OCI-LY1 (cell line): ENCODE results near the gene ONECUT3.
"Not testable (repeated sequence)": the region's sequence is repeated elsewhere in the genome, so short reads cannot be mapped to it uniquely, and the experiment has no call there.

ENCODE experiments used
- H2AFZ ChIP-seq: fragments of 200-600 bp; sonication (generic), shearing (Covaris generic); 2 replicates; pipeline ENCODE4 v1.6.0; 2014; ENCODE audit warnings: antibody characterized with exemption, mild to moderate bottlenecking, low read length
- H3F3A ChIP-seq: fragments of 200-600 bp; sonication (generic), shearing (Covaris generic); 2 replicates; pipeline ENCODE4 v1.6.0; 2014; ENCODE audit warnings: mild to moderate bottlenecking, antibody characterized with exemption, low read length, moderate library complexity; ENCODE audit not compliant: insufficient read depth
- H3K27ac ChIP-seq: fragments of 200-600 bp; sonication (generic); 2 replicates; pipeline ENCODE4 v1.5.1; 2014; ENCODE audit warnings: low read length, mixed run types, mild to moderate bottlenecking, low read depth; ENCODE audit not compliant: poor library complexity, severe bottlenecking
- H3K27me3 ChIP-seq: fragments of 200-600 bp; sonication (generic); 2 replicates; pipeline ENCODE4 v1.6.0; 2014; ENCODE audit warnings: antibody characterized with exemption, mild to moderate bottlenecking, low read length, moderate library complexity; ENCODE audit not compliant: insufficient read depth
- H3K36me3 ChIP-seq: fragments of 200-600 bp; sonication (generic); 2 replicates; pipeline ENCODE4 v1.6.1; 2014; ENCODE audit warnings: mild to moderate bottlenecking, antibody characterized with exemption, low read length, moderate library complexity, mixed read lengths; ENCODE audit not compliant: insufficient read depth
- H3K4me1 ChIP-seq: fragments of 200-600 bp; sonication (generic); 2 replicates; pipeline ENCODE4 v1.5.1; 2014; ENCODE audit warnings: mild to moderate bottlenecking, low read length, moderate library complexity; ENCODE audit not compliant: insufficient read depth, severe bottlenecking
- H3K4me2 ChIP-seq: fragments of 200-600 bp; sonication (generic), shearing (Covaris generic); 2 replicates; pipeline ENCODE4 v1.6.1; 2014; ENCODE audit warnings: low read length
- H3K4me3 ChIP-seq: fragments of 200-600 bp; sonication (generic); 2 replicates; pipeline ENCODE4 v1.5.1; 2014; ENCODE audit warnings: low read length, low read depth, mild to moderate bottlenecking, mixed read lengths; ENCODE audit not compliant: poor library complexity, severe bottlenecking
- H3K79me2 ChIP-seq: fragments of 200-600 bp; shearing (Covaris generic); 2 replicates; pipeline ENCODE4 v1.6.1; 2016; ENCODE audit warnings: mixed run types, low read length, mixed read lengths; ENCODE audit not compliant: insufficient read depth
- H3K9ac ChIP-seq: fragments of 200-600 bp; sonication (generic), shearing (Covaris generic); 2 replicates; pipeline ENCODE4 v1.6.1; 2014; ENCODE audit warnings: mild to moderate bottlenecking, low read length, mixed read lengths
- H3K9me2 ChIP-seq: fragments of 200-600 bp; sonication (generic), shearing (Covaris generic); 2 replicates; pipeline ENCODE4 v1.6.1; 2014; ENCODE audit warnings: low read depth, mild to moderate bottlenecking, low read length, mixed read lengths
- H3K9me3 ChIP-seq: fragments of 200-600 bp; shearing (Covaris generic); 2 replicates; pipeline ENCODE4 v1.6.1; 2014; ENCODE audit warnings: low read length, mixed read lengths
- H4K20me1 ChIP-seq: fragments of 200-600 bp; sonication (generic), shearing (Covaris generic); 2 replicates; pipeline ENCODE4 v1.6.0; 2016; ENCODE audit warnings: mild to moderate bottlenecking, low read length; ENCODE audit not compliant: insufficient read depth
- EZH2 ChIP-seq: fragments of 200-600 bp; sonication (generic), shearing (Covaris generic); IDR thresholded peaks from 2 replicates; pipeline ENCODE4 v1.8.0; 2017; ENCODE audit warnings: borderline replicate concordance, mixed run types, mild to moderate bottlenecking, antibody characterized with exemption, low read length, moderate library complexity, mixed read lengths
- TF ChIP-seq, protein P1 (sequence below): fragments of 200-600 bp; sonication (generic), shearing (Covaris generic); IDR thresholded peaks from 2 replicates; pipeline ENCODE4 v1.5.1; 2017; ENCODE audit warnings: mild to moderate bottlenecking, antibody characterized with exemption, low read length, moderate library complexity, mixed read lengths

The ONECUT3 gene

GRCh38 chr19:1760020-1760419 is 6.7 kb downstream of the ONECUT3 start:
- Histone ChIP-seq H3K9me3 (no peaks in the 10 kb centered on the region), H3K27me3 (0 out of 2 replicates have a peak, but pooled peaks cover 4% of the 10 kb centered on the region)
- no peak for TF ChIP-seq EZH2
- TF ChIP-seq, protein P1, sequence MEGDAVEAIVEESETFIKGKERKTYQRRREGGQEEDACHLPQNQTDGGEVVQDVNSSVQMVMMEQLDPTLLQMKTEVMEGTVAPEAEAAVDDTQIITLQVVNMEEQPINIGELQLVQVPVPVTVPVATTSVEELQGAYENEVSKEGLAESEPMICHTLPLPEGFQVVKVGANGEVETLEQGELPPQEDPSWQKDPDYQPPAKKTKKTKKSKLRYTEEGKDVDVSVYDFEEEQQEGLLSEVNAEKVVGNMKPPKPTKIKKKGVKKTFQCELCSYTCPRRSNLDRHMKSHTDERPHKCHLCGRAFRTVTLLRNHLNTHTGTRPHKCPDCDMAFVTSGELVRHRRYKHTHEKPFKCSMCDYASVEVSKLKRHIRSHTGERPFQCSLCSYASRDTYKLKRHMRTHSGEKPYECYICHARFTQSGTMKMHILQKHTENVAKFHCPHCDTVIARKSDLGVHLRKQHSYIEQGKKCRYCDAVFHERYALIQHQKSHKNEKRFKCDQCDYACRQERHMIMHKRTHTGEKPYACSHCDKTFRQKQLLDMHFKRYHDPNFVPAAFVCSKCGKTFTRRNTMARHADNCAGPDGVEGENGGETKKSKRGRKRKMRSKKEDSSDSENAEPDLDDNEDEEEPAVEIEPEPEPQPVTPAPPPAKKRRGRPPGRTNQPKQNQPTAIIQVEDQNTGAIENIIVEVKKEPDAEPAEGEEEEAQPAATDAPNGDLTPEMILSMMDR = no peak

DNA sequence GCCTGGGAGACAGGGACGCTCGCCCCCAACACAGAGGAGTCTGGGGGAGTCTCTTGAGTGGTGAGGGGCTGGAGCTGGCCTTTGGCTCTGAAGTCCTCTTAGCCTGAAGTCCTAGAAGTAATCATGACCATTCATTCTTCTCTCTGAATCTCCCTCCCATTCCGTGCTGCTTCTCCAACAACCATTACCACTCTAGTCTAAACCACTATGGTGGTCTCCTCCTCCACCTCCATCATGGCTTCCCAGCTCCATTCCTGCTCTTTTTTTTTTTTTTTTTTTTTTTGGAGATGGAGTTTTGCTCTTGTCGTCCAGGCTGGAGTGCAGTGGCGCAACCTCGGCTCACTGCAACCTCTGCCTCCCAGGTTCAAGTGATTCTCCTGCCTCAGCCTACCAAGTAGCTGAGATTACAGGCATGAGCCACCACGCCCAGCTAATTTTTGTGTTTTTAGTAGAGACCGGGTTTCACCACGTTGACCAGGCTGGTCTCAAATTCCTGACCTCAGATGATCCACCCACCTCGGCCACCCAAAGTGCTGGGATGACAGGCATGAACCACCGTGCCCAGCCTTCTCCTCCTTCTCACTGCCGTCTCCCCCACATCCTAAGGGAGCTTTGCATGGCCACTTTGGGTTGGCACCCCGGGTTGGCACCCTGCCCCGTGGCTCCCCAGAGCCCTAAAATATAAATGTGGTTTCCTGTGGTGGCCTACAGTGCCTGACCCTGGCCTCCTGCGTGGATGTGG is 7.7 kb downstream of the ONECUT3 start:
- not testable (repeated sequence) for H3K27ac ChIP-seq, H3K9me2 ChIP-seq, H3F3A ChIP-seq, H3K27me3 ChIP-seq, H3K4me1 ChIP-seq, H3K9me3 ChIP-seq, H3K36me3 ChIP-seq, H3K4me2 ChIP-seq, H3K4me3 ChIP-seq, H2AFZ ChIP-seq, H4K20me1 ChIP-seq, H3K9ac ChIP-seq, H3K79me2 ChIP-seq

More at GRCh38 chr19:1760020-1760419, 6.7 kb downstream of the ONECUT3 start:
- H3K36me3 ChIP-seq = no peaks in the 10 kb centered on the region
- no peaks in the 10 kb centered on the region for H3K79me2 ChIP-seq
- no peak overlapping the region for H3K4me3 ChIP-seq
- no peak overlapping the region for H2AFZ ChIP-seq
- H3K4me1 ChIP-seq = no peaks in the 10 kb centered on the region
- no peak overlapping the region for H3K27ac ChIP-seq
- H3F3A ChIP-seq = no peaks in the 10 kb centered on the region
- H3K9me2 ChIP-seq = no peaks in the 10 kb centered on the region
- H3K9ac ChIP-seq = no peak overlapping the region
- no peak overlapping the region for H3K4me2 ChIP-seq
- H4K20me1 ChIP-seq = no peaks in the 10 kb centered on the region

- Histone ChIP-seq H3K27ac (no peak overlapping the region), H4K20me1 (no peaks in the 10 kb centered on the region), H3K9ac (no peak overlapping the region), H3K27me3 (peaks cover 4% of the 10 kb centered on the region; the same call in 1 of the 2 replicates), H3K4me1 (no peaks in the 10 kb centered on the region), H2AFZ (no peak overlapping the region), H3K9me3 (no peaks in the 10 kb centered on the region), H3K4me2 (no peak overlapping the region), H3K4me3 (no peak overlapping the region), H3F3A (no peaks in the 10 kb centered on the region), H3K79me2 (no peaks in the 10 kb centered on the region), H3K9me2 (no peaks in the 10 kb centered on the region), H3K36me3 (no peaks in the 10 kb centered on the region)
- TF ChIP-seq, protein P1 = no peak
- TF ChIP-seq EZH2 = no peak
Observed at GRCh38 chr19:1761528-1762242, 8.4 kb downstream of the ONECUT3 start.
